ENCODE data around the gene ELK3.

DNA sequence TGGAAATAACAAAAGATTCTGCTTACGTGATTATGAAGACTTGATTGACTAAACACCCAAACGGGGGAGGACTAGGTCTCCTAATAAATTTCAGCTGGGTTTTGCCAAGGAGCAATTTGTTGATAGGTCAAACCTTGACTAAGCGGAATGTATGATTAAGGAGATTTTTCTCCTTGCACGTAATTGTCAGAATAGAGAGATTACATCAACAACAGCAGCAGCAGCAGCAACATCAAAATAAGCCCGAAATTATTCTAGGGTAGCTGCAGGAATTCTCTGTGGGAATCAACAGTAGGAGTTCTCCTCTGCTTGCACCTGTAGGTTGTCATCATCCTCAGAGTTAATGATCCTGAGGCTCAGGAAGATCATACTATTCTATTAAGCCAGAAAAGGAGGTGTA, 10.2 kb downstream of the ELK3 start:
- TF ChIP-seq, protein P1, sequence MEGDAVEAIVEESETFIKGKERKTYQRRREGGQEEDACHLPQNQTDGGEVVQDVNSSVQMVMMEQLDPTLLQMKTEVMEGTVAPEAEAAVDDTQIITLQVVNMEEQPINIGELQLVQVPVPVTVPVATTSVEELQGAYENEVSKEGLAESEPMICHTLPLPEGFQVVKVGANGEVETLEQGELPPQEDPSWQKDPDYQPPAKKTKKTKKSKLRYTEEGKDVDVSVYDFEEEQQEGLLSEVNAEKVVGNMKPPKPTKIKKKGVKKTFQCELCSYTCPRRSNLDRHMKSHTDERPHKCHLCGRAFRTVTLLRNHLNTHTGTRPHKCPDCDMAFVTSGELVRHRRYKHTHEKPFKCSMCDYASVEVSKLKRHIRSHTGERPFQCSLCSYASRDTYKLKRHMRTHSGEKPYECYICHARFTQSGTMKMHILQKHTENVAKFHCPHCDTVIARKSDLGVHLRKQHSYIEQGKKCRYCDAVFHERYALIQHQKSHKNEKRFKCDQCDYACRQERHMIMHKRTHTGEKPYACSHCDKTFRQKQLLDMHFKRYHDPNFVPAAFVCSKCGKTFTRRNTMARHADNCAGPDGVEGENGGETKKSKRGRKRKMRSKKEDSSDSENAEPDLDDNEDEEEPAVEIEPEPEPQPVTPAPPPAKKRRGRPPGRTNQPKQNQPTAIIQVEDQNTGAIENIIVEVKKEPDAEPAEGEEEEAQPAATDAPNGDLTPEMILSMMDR (IDR thresholded peaks at IDR 0.05): no peak
- no peak for TF ChIP-seq POLR2A (IDR thresholded peaks at IDR 0.05)
